Activated T-cell treated with anti-CD3 and anti-CD28 coated beads, Interleukin-2, amount 50 U/mL, for 24 hours (primary cell): ENCODE data around the gene TPRN.

Experiments used
- DNase-seq: peaks from one replicate; pipeline ENCODE4 v3.0.0-alpha.2; 2020
- H3K27ac Mint-ChIP-seq: 2 replicates; pipeline ENCODE4 v1.8.0; 2020; ENCODE audit warnings: mild to moderate bottlenecking, mixed read lengths
- H3K27me3 Mint-ChIP-seq: 2 replicates; pipeline ENCODE4 v1.8.0; 2020; ENCODE audit warnings: mixed read lengths
- H3K36me3 Mint-ChIP-seq: 2 replicates; pipeline ENCODE4 v1.8.0; 2020; ENCODE audit warnings: low read depth, mixed read lengths
- H3K4me1 Mint-ChIP-seq: 2 replicates; pipeline ENCODE4 v1.8.0; 2020; ENCODE audit warnings: low read depth, mixed read lengths
- H3K4me3 Mint-ChIP-seq: 2 replicates; pipeline ENCODE4 v1.8.0; 2020; ENCODE audit warnings: mild to moderate bottlenecking, moderate library complexity, mixed read lengths
- H3K9me3 Mint-ChIP-seq: 2 replicates; pipeline ENCODE4 v1.8.0; 2020; ENCODE audit warnings: mixed read lengths

The TPRN gene

GRCh38 chr9:137194909-137195308, 5.6 kb downstream of the TPRN start:
- Mint-ChIP-seq H3K27ac (no peak overlapping the region), H3K4me3 (no peak overlapping the region), H3K27me3 (no peaks in the 10 kb centered on the region), H3K4me1 (peaks cover 23% of the 10 kb centered on the region), H3K9me3 (no peaks in the 10 kb centered on the region), H3K36me3 (peaks cover 17% of the 10 kb centered on the region)
- no peak for DNase-seq

GRCh38 chr9:137194388-137194787, 6.2 kb downstream of the TPRN start:
- H3K36me3 Mint-ChIP-seq: peaks cover 21% of the 10 kb centered on the region
- H3K9me3 Mint-ChIP-seq: no peaks in the 10 kb centered on the region
- H3K4me1 Mint-ChIP-seq: peaks cover 26% of the 10 kb centered on the region
- no peak overlapping the region for H3K27ac Mint-ChIP-seq
- H3K4me3 Mint-ChIP-seq: no peak overlapping the region
- H3K27me3 Mint-ChIP-seq: no peaks in the 10 kb centered on the region
- no peak for DNase-seq

- Mint-ChIP-seq H3K9me3 (no peaks in the 10 kb centered on the region), H3K27ac (no peak overlapping the region), H3K36me3 (peaks cover 26% of the 10 kb centered on the region), H3K4me1 (peaks cover 28% of the 10 kb centered on the region), H3K4me3 (no peak overlapping the region), H3K27me3 (no peaks in the 10 kb centered on the region)
- DNase-seq: no peak
Observed at GRCh38 chr9:137193771-137194170, 6.8 kb downstream of the TPRN start.

GRCh38 chr9:137192859-137193258, 7.7 kb downstream of the TPRN start:
- H3K9me3 Mint-ChIP-seq: no peaks in the 10 kb centered on the region
- no peak overlapping the region for H3K4me3 Mint-ChIP-seq
- H3K4me1 Mint-ChIP-seq: peaks cover 24% of the 10 kb centered on the region
- DNase-seq: no peak
- no peaks in the 10 kb centered on the region for H3K27me3 Mint-ChIP-seq
- H3K27ac Mint-ChIP-seq: no peak overlapping the region
- H3K36me3 Mint-ChIP-seq: peaks cover 31% of the 10 kb centered on the region

GRCh38 chr9:137192448-137192780, 8.1 kb downstream of the TPRN start:
- H3K36me3 Mint-ChIP-seq: peaks cover 35% of the 10 kb centered on the region
- H3K9me3 Mint-ChIP-seq: no peaks in the 10 kb centered on the region
- no peak for DNase-seq
- no peaks in the 10 kb centered on the region for H3K27me3 Mint-ChIP-seq
- no peak overlapping the region for H3K27ac Mint-ChIP-seq
- peaks cover 26% of the 10 kb centered on the region for H3K4me1 Mint-ChIP-seq
- no peak overlapping the region for H3K4me3 Mint-ChIP-seq

GRCh38 chr9:137191691-137192447, 8.7 kb downstream of the TPRN start:
- Mint-ChIP-seq H3K27me3 (no peaks in the 10 kb centered on the region), H3K9me3 (no peaks in the 10 kb centered on the region), H3K4me1 (peaks cover 31% of the 10 kb centered on the region), H3K4me3 (no peak overlapping the region), H3K36me3 (peaks cover 41% of the 10 kb centered on the region), H3K27ac (peak overlapping the region; percentile 40)
- no peak for DNase-seq

GRCh38 chr9:137191245-137191644, 9.3 kb downstream of the TPRN start:
- H3K36me3 Mint-ChIP-seq: peaks cover 47% of the 10 kb centered on the region
- H3K9me3 Mint-ChIP-seq: no peaks in the 10 kb centered on the region
- peak overlapping the region; percentile 40 for H3K27ac Mint-ChIP-seq
- DNase-seq: no peak
- peaks cover 37% of the 10 kb centered on the region for H3K4me1 Mint-ChIP-seq
- H3K27me3 Mint-ChIP-seq: no peaks in the 10 kb centered on the region
- H3K4me3 Mint-ChIP-seq: no peak overlapping the region

GRCh38 chr9:137190315-137190856, 10.2 kb downstream of the TPRN start:
- Mint-ChIP-seq H3K27me3 (no peaks in the 10 kb centered on the region), H3K9me3 (no peaks in the 10 kb centered on the region), H3K27ac (peak overlapping the region; percentile 97), H3K36me3 (peaks cover 55% of the 10 kb centered on the region), H3K4me1 (peaks cover 45% of the 10 kb centered on the region), H3K4me3 (peak overlapping the region; percentile 96)
- no peak for DNase-seq

- Mint-ChIP-seq H3K9me3 (no peaks in the 10 kb centered on the region), H3K4me3 (peak overlapping the region; percentile 96), H3K4me1 (peaks cover 47% of the 10 kb centered on the region), H3K27me3 (no peaks in the 10 kb centered on the region), H3K36me3 (peaks cover 59% of the 10 kb centered on the region), H3K27ac (peak overlapping the region; percentile 97)
- DNase-seq: no peak
Observed at GRCh38 chr9:137189297-137190295, 10.9 kb downstream of the TPRN start.

- Mint-ChIP-seq H3K36me3 (peaks cover 68% of the 10 kb centered on the region), H3K27ac (peak within 1 kb of the TSS; percentile 97), H3K27me3 (no peaks in the 10 kb centered on the region), H3K4me3 (peak within 1 kb of the TSS; percentile 96), H3K4me1 (peaks cover 49% of the 10 kb centered on the region), H3K9me3 (no peaks in the 10 kb centered on the region)
- peak; percentile 98 for DNase-seq
Observed at GRCh38 chr9:137188490-137189296, 11.8 kb downstream of the TPRN start, which contains the start of the genes ANAPC2 and SSNA1. ANAPC2 (minus strand) TSS chr9:137188560; CDS start chr9:137188532, 28 bp downstream. SSNA1 (plus strand) TSS chr9:137188676; CDS start chr9:137188727, 51 bp downstream.

GRCh38 chr9:137188086-137188489, 12.5 kb downstream of the TPRN start:
- Mint-ChIP-seq H3K27me3 (no peaks in the 10 kb centered on the region), H3K27ac (peak overlapping the region; percentile 93), H3K9me3 (no peaks in the 10 kb centered on the region), H3K36me3 (peaks cover 74% of the 10 kb centered on the region), H3K4me1 (peaks cover 49% of the 10 kb centered on the region), H3K4me3 (peak overlapping the region; percentile 96)
- no peak for DNase-seq

GRCh38 chr9:137187386-137187785, 13.2 kb downstream of the TPRN start:
- Mint-ChIP-seq H3K9me3 (no peaks in the 10 kb centered on the region), H3K4me1 (peaks cover 49% of the 10 kb centered on the region), H3K36me3 (peaks cover 79% of the 10 kb centered on the region), H3K27ac (peak overlapping the region; percentile 93), H3K27me3 (no peaks in the 10 kb centered on the region), H3K4me3 (peak overlapping the region; percentile 96)
- DNase-seq: no peak

- H3K27ac Mint-ChIP-seq: peak overlapping the region; percentile 68
- peaks cover 49% of the 10 kb centered on the region for H3K4me1 Mint-ChIP-seq
- H3K4me3 Mint-ChIP-seq: peak overlapping the region; percentile 96
- no peaks in the 10 kb centered on the region for H3K27me3 Mint-ChIP-seq
- no peak for DNase-seq
- peaks cover 86% of the 10 kb centered on the region for H3K36me3 Mint-ChIP-seq
- no peaks in the 10 kb centered on the region for H3K9me3 Mint-ChIP-seq
Observed at GRCh38 chr9:137186385-137186784, 14.2 kb downstream of the TPRN start.

- Mint-ChIP-seq H3K36me3 (peaks cover 86% of the 10 kb centered on the region), H3K4me3 (peak overlapping the region; percentile 96), H3K27ac (no peak overlapping the region)
Observed at GRCh38 chr9:137185921-137186320, 14.6 kb downstream of the TPRN start.

More at GRCh38 chr9:137185921-137186320, 14.6 kb downstream of the TPRN start:
- Mint-ChIP-seq H3K9me3 (no peaks in the 10 kb centered on the region), H3K27me3 (no peaks in the 10 kb centered on the region), H3K4me1 (peaks cover 46% of the 10 kb centered on the region)
- no peak for DNase-seq
